Activated CD4-positive, alpha-beta T cell treated with anti-CD3 and anti-CD28 coated beads, Interleukin-2, Interleukin-6, amounts not matched to agents 100 ng/mL and 50 ng/mL, durations not matched to agents 16 hours and 8 hours (primary cell): Measurements from ENCODE around the gene PSD2.

Source experiments
- DNase-seq: peaks from one replicate; pipeline ENCODE4 v3.0.0-alpha.2; 2020

Gene PSD2

GRCh38 chr5:139814191-139814601 lies 18.6 kb downstream of the PSD2 start:
- no peak for DNase-seq

GRCh38 chr5:139814704-139815280 lies 19.2 kb downstream of the PSD2 start:
- DNase-seq = no peak

GRCh38 chr5:139816566-139816965 lies 21.0 kb downstream of the PSD2 start:
- DNase-seq = no peak

GRCh38 chr5:139817362-139817761 lies 21.8 kb downstream of the PSD2 start:
- no peak for DNase-seq

GRCh38 chr5:139817970-139818369 lies 22.4 kb downstream of the PSD2 start:
- no peak for DNase-seq

- DNase-seq = no peak
Measured at GRCh38 chr5:139820130-139820529, 24.5 kb downstream of the PSD2 start.

GRCh38 chr5:139820606-139821005 lies 25.0 kb downstream of the PSD2 start:
- no peak for DNase-seq

- no peak for DNase-seq
Measured at GRCh38 chr5:139821806-139822552, 26.4 kb downstream of the PSD2 start.

GRCh38 chr5:139822553-139823425 lies 27.2 kb downstream of the PSD2 start:
- DNase-seq = no peak

GRCh38 chr5:139823757-139824355 lies 28.2 kb downstream of the PSD2 start:
- no peak for DNase-seq

- no peak for DNase-seq
Measured at GRCh38 chr5:139825690-139826089, 30.1 kb downstream of the PSD2 start.

GRCh38 chr5:139828207-139828895 lies 32.7 kb downstream of the PSD2 start:
- no peak for DNase-seq

GRCh38 chr5:139829471-139829870 lies 33.9 kb downstream of the PSD2 start:
- no peak for DNase-seq

GRCh38 chr5:139831624-139832023 lies 36.0 kb downstream of the PSD2 start:
- no peak for DNase-seq

- no peak for DNase-seq
Measured at GRCh38 chr5:139833525-139833924, 37.9 kb downstream of the PSD2 start.

- no peak for DNase-seq
Measured at GRCh38 chr5:139835656-139836055, 40.0 kb downstream of the PSD2 start.

GRCh38 chr5:139836469-139837208 lies 41.0 kb downstream of the PSD2 start:
- DNase-seq = no peak

GRCh38 chr5:139837711-139838380 lies 42.2 kb downstream of the PSD2 start:
- no peak for DNase-seq

GRCh38 chr5:139838381-139839197 lies 43.0 kb downstream of the PSD2 start:
- no peak for DNase-seq

- DNase-seq = no peak
Measured at GRCh38 chr5:139839232-139839815, 43.7 kb downstream of the PSD2 start.
